ENCODE data around the gene METTL15.
"Not testable (repeated sequence)": the region's sequence is repeated elsewhere in the genome, so short reads cannot be mapped to it uniquely, and the experiment has no call there.

Gene METTL15

DNA sequence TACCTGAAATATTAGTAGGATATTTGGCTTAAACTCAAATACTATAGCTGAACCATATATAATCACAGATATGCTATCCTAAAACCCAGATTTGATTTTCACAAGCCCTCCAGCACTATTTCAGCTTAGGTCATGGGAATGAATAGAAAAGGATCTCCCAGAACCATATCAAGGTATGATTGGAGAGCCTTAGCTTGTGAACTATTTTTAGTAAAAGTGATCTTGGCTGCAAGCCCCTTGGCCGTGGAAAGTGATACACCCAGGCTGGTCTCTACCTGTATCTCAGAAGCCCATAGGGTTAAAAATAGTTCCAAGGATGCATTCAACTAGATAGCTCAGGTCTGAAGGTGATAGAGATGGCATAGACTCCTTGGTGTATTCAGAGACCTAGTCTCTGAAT, 9.9 kb upstream of the METTL15 start:
- H3K4me3 ChIP-seq (ENCODE audit: low read length), result no peak overlapping the region
- H3K4me1 ChIP-seq (ENCODE audit: insufficient read depth, low read length), result no peaks in the 10 kb centered on the region
- WGBS, result 91% methylated on average over 1 of the region's 1 CpG
- H3K27me3 ChIP-seq (ENCODE audit: insufficient read depth, low read length), result no peaks in the 10 kb centered on the region
- no peaks in the 10 kb centered on the region for H3K9me3 ChIP-seq (ENCODE audit: insufficient read depth, low read depth, low read length)
- no peak overlapping the region for H3K27ac ChIP-seq (ENCODE audit: low read depth, low read length)
- H3K9ac ChIP-seq (ENCODE audit: low read depth, low read length), result no peak overlapping the region
- H3K36me3 ChIP-seq (ENCODE audit: insufficient read depth, low read length), result peaks cover 29% of the 10 kb centered on the region

DNA sequence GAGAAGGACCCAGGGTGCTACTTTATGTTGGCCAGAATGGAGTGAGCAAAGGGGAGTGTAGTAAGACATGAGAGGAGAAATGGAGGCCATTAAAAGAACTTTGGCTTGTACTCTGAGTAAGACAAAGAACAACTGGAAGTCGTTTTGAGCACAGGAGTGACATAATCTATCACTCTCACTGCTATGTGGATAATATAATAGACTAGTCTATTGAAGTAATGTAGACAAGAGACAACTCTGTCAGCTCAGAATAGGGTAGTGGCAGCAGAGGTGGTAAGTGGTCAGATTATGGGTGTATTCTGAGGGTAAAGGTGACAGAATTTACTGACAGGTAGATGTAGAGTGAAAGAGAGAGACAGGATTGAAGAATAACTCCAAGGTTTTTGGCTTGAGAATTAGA, 8.5 kb upstream of the METTL15 start:
- Histone ChIP-seq H3K4me3 (ENCODE audit: low read length) (no peak overlapping the region), H3K27me3 (ENCODE audit: insufficient read depth, low read length) (no peaks in the 10 kb centered on the region), H3K9me3 (ENCODE audit: insufficient read depth, low read depth, low read length) (no peaks in the 10 kb centered on the region), H3K27ac (ENCODE audit: low read depth, low read length) (no peak overlapping the region), H3K9ac (ENCODE audit: low read depth, low read length) (no peak overlapping the region), H3K4me1 (ENCODE audit: insufficient read depth, low read length) (peaks cover 4% of the 10 kb centered on the region; the same call in 1 of the 2 replicates), H3K36me3 (ENCODE audit: insufficient read depth, low read length) (peaks cover 18% of the 10 kb centered on the region)
- WGBS, result 100% methylated on average over 1 of the region's 1 CpG

DNA sequence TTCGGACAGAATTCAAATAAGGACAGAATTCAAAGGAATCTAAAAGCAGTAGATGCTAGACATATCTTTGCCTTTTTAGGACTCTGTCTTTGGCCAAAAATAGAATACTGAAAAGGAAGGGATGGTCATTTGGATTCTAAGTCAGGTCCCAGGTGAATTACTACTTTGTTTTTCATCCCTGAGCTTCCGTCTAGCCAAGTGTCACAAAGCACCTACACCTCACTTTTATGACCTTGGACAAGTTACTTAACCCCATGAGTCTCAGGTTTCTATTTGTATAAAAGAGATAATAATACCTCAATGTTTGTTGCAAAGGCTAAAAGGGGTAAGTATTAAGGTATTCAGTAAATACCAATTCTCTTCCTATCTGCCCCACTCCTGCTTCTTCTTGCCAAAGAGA, 7.5 kb upstream of the METTL15 start:
- Histone ChIP-seq H3K4me3 (ENCODE audit: low read length) (no peak overlapping the region), H3K36me3 (ENCODE audit: insufficient read depth, low read length) (peaks cover 18% of the 10 kb centered on the region), H3K27me3 (ENCODE audit: insufficient read depth, low read length) (no peaks in the 10 kb centered on the region), H3K9ac (ENCODE audit: low read depth, low read length) (no peak overlapping the region), H3K4me1 (ENCODE audit: insufficient read depth, low read length) (peaks cover 7% of the 10 kb centered on the region; the same call in 1 of the 2 replicates), H3K9me3 (ENCODE audit: insufficient read depth, low read depth, low read length) (no peaks in the 10 kb centered on the region), H3K27ac (ENCODE audit: low read depth, low read length) (no peak overlapping the region)
- 86% methylated on average over 2 of the region's 2 CpGs for WGBS

DNA sequence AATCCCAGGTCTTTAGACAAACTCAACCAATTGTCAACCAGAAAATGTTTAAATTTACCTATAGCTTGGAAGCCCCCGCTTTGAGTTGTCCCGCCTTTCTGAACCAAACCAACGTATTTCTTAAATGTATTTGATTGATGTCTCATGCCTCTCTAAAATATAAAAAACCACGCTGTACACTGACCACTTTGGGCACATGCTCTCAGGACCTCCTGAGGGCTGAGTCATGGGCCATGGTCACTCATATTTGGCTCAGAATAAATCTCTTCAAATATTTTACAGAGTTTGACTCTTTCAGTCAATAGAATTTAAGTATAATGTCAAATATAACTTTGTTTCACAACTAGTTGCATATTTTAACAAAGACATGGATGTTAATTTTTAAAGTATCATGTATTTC, 5.9 kb upstream of the METTL15 start:
- not testable (repeated sequence) for H3K9ac ChIP-seq (ENCODE audit: low read depth, low read length); H3K4me3 ChIP-seq (ENCODE audit: low read length); H3K36me3 ChIP-seq (ENCODE audit: insufficient read depth, low read length); H3K27ac ChIP-seq (ENCODE audit: low read depth, low read length); H3K27me3 ChIP-seq (ENCODE audit: insufficient read depth, low read length); H3K9me3 ChIP-seq (ENCODE audit: insufficient read depth, low read depth, low read length)
- H3K4me1 ChIP-seq (ENCODE audit: insufficient read depth, low read length), result peaks cover 11% of the 10 kb centered on the region; the same call in 1 of the 2 replicates
- WGBS, result 98% methylated on average over 4 of the region's 4 CpGs

DNA sequence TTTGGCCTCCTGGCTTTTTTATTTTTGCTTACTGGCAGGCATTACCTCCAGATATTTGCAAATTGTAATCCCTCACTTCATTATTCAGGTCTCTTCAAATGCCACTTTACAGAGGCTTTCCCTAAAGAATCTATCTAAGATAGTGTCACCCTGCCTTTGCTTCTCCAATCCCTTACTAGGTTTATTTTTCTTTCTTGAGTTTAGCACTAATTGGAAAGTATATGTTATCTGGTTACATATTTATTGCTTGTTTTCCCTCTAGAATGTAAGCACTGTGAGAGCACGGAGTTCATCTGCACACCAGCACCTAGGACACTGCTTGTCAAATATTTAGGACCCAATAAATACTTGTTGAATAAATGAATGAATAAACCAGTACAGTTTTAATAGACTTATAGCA, 3.8 kb upstream of the METTL15 start:
- H3K9ac ChIP-seq (ENCODE audit: low read depth, low read length), result no peak overlapping the region
- no peaks in the 10 kb centered on the region for H3K36me3 ChIP-seq (ENCODE audit: insufficient read depth, low read length)
- no peaks in the 10 kb centered on the region for H3K9me3 ChIP-seq (ENCODE audit: insufficient read depth, low read depth, low read length)
- 100% methylated on average over 1 of the region's 1 CpG for WGBS
- H3K27ac ChIP-seq (ENCODE audit: low read depth, low read length), result no peak overlapping the region
- H3K27me3 ChIP-seq (ENCODE audit: insufficient read depth, low read length), result no peaks in the 10 kb centered on the region
- no peak overlapping the region for H3K4me3 ChIP-seq (ENCODE audit: low read length)
- H3K4me1 ChIP-seq (ENCODE audit: insufficient read depth, low read length), result peaks cover 18% of the 10 kb centered on the region

DNA sequence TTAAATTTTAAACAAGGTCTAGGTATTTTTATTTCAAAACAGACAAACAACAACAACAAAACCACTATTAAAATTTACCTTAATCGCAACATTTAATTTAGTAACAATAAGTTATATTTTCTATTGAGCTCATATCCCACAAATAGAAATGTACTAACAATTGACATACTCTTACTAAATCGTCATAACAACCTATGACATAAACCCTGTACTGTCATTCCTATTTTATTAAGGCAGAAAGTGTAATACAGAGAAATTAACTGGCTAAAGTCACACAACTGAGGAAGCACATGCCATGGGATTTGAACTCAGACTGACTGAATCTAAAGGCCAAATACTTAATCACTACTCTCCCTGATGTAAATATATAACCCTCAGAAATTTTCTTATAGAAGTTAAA, 3.2 kb upstream of the METTL15 start:
- no peaks in the 10 kb centered on the region for H3K27me3 ChIP-seq (ENCODE audit: insufficient read depth, low read length)
- H3K9me3 ChIP-seq (ENCODE audit: insufficient read depth, low read depth, low read length), result no peaks in the 10 kb centered on the region
- H3K36me3 ChIP-seq (ENCODE audit: insufficient read depth, low read length), result no peaks in the 10 kb centered on the region
- no peak overlapping the region for H3K4me3 ChIP-seq (ENCODE audit: low read length)
- no peak overlapping the region for H3K27ac ChIP-seq (ENCODE audit: low read depth, low read length)
- peaks cover 21% of the 10 kb centered on the region for H3K4me1 ChIP-seq (ENCODE audit: insufficient read depth, low read length)
- H3K9ac ChIP-seq (ENCODE audit: low read depth, low read length), result no peak overlapping the region
- WGBS, result 100% methylated on average over 2 of the region's 2 CpGs

DNA sequence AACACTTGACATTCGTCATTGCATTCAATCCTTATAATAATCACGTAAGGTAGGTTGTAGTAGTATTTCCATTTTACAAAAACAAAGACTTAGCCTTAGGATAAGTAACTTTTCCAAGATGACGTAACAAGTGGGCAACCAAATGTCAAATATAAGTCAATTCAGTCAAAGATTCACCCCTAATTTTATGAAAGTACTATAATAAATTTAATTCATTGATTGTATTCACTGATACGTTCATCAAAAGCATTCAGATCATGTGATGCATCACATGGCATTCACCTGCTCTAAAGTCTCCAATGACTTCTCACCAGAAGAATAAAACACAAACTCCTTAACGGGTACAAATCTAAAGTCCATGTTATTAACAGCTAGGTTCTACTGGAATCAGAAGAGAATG, 2.3 kb upstream of the METTL15 start:
- peaks cover 22% of the 10 kb centered on the region for H3K4me1 ChIP-seq (ENCODE audit: insufficient read depth, low read length)
- H3K9ac ChIP-seq (ENCODE audit: low read depth, low read length), result no peak overlapping the region
- no peaks in the 10 kb centered on the region for H3K36me3 ChIP-seq (ENCODE audit: insufficient read depth, low read length)
- 96% methylated on average over 2 of the region's 5 CpGs for WGBS
- H3K9me3 ChIP-seq (ENCODE audit: insufficient read depth, low read depth, low read length), result no peaks in the 10 kb centered on the region
- H3K4me3 ChIP-seq (ENCODE audit: low read length), result peak overlapping the region; percentile 91; the same call in 1 of the 2 replicates
- no peak overlapping the region for H3K27ac ChIP-seq (ENCODE audit: low read depth, low read length)
- H3K27me3 ChIP-seq (ENCODE audit: insufficient read depth, low read length), result no peaks in the 10 kb centered on the region

DNA sequence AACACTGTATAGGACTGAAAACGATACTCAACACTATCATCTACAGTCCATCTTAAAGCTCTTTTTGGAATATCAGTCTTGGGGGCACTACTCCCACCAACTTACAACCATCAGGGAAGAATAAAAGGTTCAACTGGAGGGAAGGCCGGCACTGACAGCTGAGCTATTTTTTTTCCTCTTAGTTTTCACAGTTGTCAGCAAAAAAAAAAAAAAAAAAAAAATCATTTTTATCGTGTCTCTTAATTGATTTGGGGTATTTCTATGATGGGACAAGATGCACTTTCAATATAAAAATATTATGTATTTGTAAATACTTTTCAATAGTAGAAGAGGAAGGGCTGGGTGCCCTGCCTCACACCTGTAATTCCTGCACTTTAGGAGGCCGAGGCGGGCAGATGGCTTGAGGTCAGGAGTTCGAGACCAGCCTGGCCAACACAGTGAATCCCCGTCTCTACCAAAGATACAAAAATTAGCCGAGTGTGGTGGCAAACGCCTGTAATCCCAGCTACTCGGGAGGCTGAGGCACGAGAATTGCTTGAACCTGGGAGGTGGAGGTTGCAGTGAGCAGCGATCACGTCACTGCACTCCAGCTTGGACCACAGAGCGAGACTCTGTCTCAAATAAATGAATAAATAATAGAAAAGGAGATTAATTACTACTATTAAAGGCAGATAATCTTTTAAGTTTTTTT, 1.7 kb upstream of the METTL15 start:
- WGBS, result 93% methylated on average over 11 of the region's 14 CpGs
- no peaks in the 10 kb centered on the region for H3K36me3 ChIP-seq (ENCODE audit: insufficient read depth, low read length)
- H3K9me3 ChIP-seq (ENCODE audit: insufficient read depth, low read depth, low read length), result no peaks in the 10 kb centered on the region
- H3K9ac ChIP-seq (ENCODE audit: low read depth, low read length), result no peak overlapping the region
- no peak overlapping the region for H3K27ac ChIP-seq (ENCODE audit: low read depth, low read length)
- peak overlapping the region; percentile 91 for H3K4me3 ChIP-seq (ENCODE audit: low read length)
- H3K4me1 ChIP-seq (ENCODE audit: insufficient read depth, low read length), result peaks cover 28% of the 10 kb centered on the region
- H3K27me3 ChIP-seq (ENCODE audit: insufficient read depth, low read length), result no peaks in the 10 kb centered on the region

DNA sequence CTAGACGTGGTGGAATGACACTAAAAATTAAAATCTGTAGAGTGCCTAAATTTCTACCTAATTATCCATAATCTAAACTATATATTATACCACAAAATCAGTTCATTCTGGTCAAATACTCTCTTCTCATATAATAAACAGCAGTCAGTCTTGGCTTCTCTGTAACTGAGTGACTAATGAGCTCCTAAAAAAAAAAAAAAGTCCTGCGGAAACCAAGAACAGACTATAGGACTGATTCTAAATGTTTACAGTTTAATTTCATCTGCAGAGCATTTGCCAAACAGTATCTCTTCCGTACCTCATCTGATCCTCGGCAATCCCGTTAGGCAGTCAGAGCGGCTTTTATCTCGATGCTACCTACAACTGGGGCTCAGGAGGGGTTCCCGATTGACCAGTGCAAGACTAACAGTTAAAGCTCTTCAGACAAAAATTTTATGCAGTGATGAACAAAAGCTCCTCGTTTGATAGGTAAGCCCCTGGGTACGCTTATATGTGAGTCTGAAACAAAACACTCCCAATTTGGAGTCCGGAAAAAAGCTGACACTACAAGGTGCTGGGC, 918 bp upstream of the METTL15 start:
- Histone ChIP-seq H3K9me3 (ENCODE audit: insufficient read depth, low read depth, low read length) (no peaks in the 10 kb centered on the region), H3K27me3 (ENCODE audit: insufficient read depth, low read length) (no peaks in the 10 kb centered on the region), H3K27ac (ENCODE audit: low read depth, low read length) (peak overlapping the region; percentile 88), H3K4me3 (ENCODE audit: low read length) (peak overlapping the region; percentile 91), H3K4me1 (ENCODE audit: insufficient read depth, low read length) (peaks cover 28% of the 10 kb centered on the region), H3K36me3 (ENCODE audit: insufficient read depth, low read length) (no peaks in the 10 kb centered on the region), H3K9ac (ENCODE audit: low read depth, low read length) (peak overlapping the region; percentile 84)
- 7% methylated on average over 11 of the region's 11 CpGs for whole genome bisulfite sequencing

DNA sequence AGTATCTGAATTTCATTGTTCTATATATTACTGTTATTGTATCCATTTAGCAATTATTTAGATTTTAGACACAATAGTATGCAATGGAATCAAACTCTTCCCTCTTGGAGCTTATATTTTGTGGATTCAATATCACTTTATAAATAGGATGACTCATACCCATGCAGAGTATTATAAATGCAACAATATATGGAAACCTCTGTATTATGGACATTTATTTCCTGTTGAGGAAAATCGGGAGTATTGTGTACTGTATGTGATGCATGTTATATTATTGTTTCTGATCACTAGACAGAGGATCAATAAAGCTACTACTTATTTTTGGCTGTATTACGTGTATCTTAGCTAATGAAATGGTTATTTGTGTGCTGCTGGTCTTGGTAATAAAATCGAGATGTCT, 770 bp downstream of the METTL15 start:
- H3K27me3 ChIP-seq (ENCODE audit: insufficient read depth, low read length), result no peaks in the 10 kb centered on the region
- peaks cover 7% of the 10 kb centered on the region for H3K36me3 ChIP-seq (ENCODE audit: insufficient read depth, low read length)
- H3K4me1 ChIP-seq (ENCODE audit: insufficient read depth, low read length), result peaks cover 28% of the 10 kb centered on the region
- peak overlapping the region; percentile 76; the same call in 1 of the 2 replicates for H3K9ac ChIP-seq (ENCODE audit: low read depth, low read length)
- no peaks in the 10 kb centered on the region for H3K9me3 ChIP-seq (ENCODE audit: insufficient read depth, low read depth, low read length)
- no peak overlapping the region; the same call in 1 of the 2 replicates for H3K27ac ChIP-seq (ENCODE audit: low read depth, low read length)
- 87% methylated on average over 2 of the region's 3 CpGs for WGBS
- peak overlapping the region; percentile 91 for H3K4me3 ChIP-seq (ENCODE audit: low read length)

DNA sequence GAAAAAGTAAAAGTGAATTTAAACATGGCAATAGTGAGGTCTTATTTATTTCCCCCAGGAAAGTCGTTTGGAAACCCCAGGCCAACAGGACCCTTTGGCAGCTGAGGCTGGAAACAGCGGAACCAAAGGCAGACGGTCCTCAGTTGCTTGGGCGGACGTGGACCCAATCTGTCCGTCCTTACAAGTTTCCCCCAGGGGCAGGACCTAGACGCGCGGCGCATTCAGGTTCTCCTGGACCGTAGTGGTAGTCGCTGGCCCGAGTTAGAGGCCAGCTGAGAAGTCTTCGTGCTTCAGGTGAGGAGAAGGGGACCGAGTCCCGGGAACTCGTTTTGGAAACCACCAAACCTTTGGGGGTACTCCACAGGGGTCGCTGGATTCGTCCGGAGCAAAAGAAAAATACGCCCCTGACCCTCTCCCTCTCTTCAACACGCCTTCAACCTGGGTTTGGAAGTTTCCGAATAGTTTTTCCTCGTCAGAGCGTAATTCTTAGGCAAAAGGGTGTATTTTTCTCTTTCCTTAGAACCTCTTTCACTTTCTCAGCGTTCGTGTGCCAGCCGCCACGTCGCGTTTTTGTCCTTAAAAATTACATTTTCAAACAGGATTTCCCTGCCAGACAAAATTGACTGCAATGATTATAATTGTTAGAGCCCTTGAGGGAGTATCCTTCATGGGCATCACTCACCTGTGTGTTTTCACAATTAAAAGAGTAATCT, 2.1 kb downstream of the METTL15 start:
- peaks cover 24% of the 10 kb centered on the region for H3K4me1 ChIP-seq (ENCODE audit: insufficient read depth, low read length)
- 1% methylated on average over 31 of the region's 31 CpGs for WGBS
- no peaks in the 10 kb centered on the region for H3K9me3 ChIP-seq (ENCODE audit: insufficient read depth, low read depth, low read length)
- H3K9ac ChIP-seq (ENCODE audit: low read depth, low read length), result peak overlapping the region; percentile 87
- peak overlapping the region; percentile 90 for H3K4me3 ChIP-seq (ENCODE audit: low read length)
- H3K36me3 ChIP-seq (ENCODE audit: insufficient read depth, low read length), result peaks cover 17% of the 10 kb centered on the region
- peak overlapping the region; percentile 67 for H3K27ac ChIP-seq (ENCODE audit: low read depth, low read length)
- H3K27me3 ChIP-seq (ENCODE audit: insufficient read depth, low read length), result no peaks in the 10 kb centered on the region

All from HUES64 (cell line).